Measurements from ENCODE around the gene RAE1. TPM values are rescaled to one million over a fixed set of nuclear protein-coding genes. Genes with fewer than 3 reads are reported as not detected.

Gene RAE1
- total and polyA plus RNA-seq, 2 of the 8 experiments (the other 6 are each of a cell fraction or from before 2014, with no cell fraction given) = 35.9 to 44.9 TPM

- TF ChIP-seq CHD2 (IDR thresholded peaks at IDR 0.05; ENCODE audit: low read length) = no peak
- TF ChIP-seq, protein P1, sequence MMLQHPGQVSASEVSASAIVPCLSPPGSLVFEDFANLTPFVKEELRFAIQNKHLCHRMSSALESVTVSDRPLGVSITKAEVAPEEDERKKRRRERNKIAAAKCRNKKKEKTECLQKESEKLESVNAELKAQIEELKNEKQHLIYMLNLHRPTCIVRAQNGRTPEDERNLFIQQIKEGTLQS (IDR thresholded peaks at IDR 0.05; ENCODE audit: insufficient read depth, low read depth, low read length) = no peak
- TF ChIP-seq PHF8 (conservative IDR thresholded peaks at IDR 0.05; ENCODE audit: low read depth, low read length) = no peak
- no peak for TF ChIP-seq KDM5A (IDR thresholded peaks at IDR 0.05; ENCODE audit: low read length)
- no peak for TF ChIP-seq YY1 (IDR thresholded peaks at IDR 0.05; ENCODE audit: low read depth, low read length)
- no peak for TF ChIP-seq JUN (IDR thresholded peaks at IDR 0.05; ENCODE audit: low read depth, low read length)
- no peak for TF ChIP-seq ASH2L (IDR thresholded peaks at IDR 0.05; ENCODE audit: low read length)
- TF ChIP-seq USF2 (IDR thresholded peaks at IDR 0.05; ENCODE audit: low read length) = no peak
- TF ChIP-seq TAF1 (IDR thresholded peaks at IDR 0.05; ENCODE audit: low read depth, low read length) = no peak
Measured at GRCh38 chr20:57374931-57375651, 24.0 kb downstream of the RAE1 start (continued).

Measured in H1 (cell line).